GM21528 (cell line): ENCODE results near the gene VLDLR.
"Not testable (repeated sequence)": the region's sequence is repeated elsewhere in the genome, so short reads cannot be mapped to it uniquely, and the experiment has no call there.

Experiments
- ATAC-seq: cut with Tn5 transposase; IDR thresholded peaks from one replicate; pipeline ENCODE4 v1.9.1; 2021; ENCODE audit warnings: mild to moderate bottlenecking, moderate library complexity; ENCODE audit not compliant: unreplicated experiment, low FRiP score

The VLDLR gene

DNA sequence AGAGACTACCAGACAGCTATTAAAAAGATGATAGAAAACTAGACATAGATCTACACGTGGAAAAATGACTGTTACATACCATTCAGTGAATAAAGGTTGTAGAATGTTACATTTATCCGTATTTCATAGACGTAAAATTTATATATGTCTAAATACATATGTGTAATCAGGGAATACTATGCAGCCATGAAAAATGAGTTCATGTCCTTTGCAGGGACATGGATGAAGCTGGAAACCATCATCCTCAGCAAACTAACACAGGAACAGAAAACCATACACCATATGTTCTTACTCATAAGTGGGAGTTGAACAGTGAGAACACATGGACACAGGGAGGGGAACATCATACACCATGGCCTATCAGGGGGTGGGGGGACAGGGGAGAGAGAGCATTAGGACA lies 85.7 kb downstream of the VLDLR start:
- ATAC-seq, result not testable (repeated sequence)
